IPS-15b (cell line): ENCODE data around the gene TMEM25.
"Not testable (repeated sequence)": the region's sequence is repeated elsewhere in the genome, so short reads cannot be mapped to it uniquely, and the experiment has no call there.

Source experiments
- H3K27me3 ChIP-seq: one replicate; pipeline ENCODE4 v1.6.1; 2013; ENCODE audit warnings: low read length; ENCODE audit not compliant: control insufficient read depth, insufficient read depth
- H3K36me3 ChIP-seq: one replicate; pipeline ENCODE4 v1.6.1; 2013; ENCODE audit warnings: low read length; ENCODE audit not compliant: control insufficient read depth, insufficient read depth
- H3K4me1 ChIP-seq: one replicate; pipeline ENCODE4 v1.6.1; 2013; ENCODE audit warnings: mild to moderate bottlenecking, low read length; ENCODE audit not compliant: control insufficient read depth, insufficient read depth
- H3K4me3 ChIP-seq: one replicate; pipeline ENCODE4 v1.5.1; 2013; ENCODE audit warnings: low read depth, low read length
- H3K9ac ChIP-seq: one replicate; pipeline ENCODE4 v1.6.1; 2013; ENCODE audit warnings: low read depth, mild to moderate bottlenecking, low read length
- H3K9me3 ChIP-seq: one replicate; pipeline ENCODE4 v1.6.1; 2013; ENCODE audit warnings: mild to moderate bottlenecking, low read length; ENCODE audit not compliant: control insufficient read depth, insufficient read depth

The TMEM25 gene

DNA sequence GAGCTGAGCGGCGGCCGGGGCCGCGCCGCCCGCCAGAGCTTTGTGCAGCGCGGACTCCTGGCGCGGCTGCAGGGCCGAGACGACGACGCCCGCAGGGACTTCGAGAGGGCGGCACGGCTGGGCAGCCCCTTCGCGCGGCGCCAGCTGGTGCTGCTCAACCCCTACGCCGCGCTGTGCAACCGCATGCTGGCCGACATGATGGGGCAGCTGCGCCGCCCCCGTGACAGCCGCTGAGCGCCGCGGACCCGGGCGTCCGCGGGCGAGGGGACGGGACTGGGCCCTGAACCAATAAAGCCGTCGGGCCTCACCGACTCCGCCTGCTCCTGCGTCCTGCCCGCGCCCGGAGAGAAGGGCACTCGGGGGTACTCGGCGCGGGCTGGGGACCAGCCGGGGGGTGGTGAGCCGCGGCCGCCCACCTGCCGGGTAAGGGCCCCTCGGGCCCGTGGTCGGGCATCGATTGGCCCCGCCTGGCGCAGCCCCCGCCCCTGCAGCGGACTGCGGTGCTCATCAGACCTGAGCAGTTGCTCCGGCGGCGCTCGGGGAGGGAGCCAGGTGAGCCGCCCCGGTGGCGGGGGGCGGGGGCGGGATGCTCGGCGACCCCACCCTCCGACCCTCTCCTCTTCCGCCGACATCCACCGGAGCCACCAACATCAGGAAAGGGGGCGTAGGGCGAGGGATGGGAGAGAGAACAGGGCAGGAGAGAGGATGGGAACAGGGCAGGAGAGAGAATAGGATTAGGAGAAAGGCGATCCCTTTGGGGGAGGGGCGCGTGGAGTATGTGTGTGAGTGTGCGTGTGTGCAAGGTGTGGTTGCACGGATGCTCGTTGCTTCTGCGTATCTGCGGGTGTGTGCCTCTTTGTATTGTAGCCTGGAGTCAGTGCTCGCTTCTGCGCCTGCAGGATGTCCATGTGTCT lies at the start of gene TMEM25:
Gene TMEM25, plus strand, starts transcription at position 510 of the 914 bp plus-strand sequence. CDS start 610 bp downstream, outside the sequence.
- peak within 1 kb of the TSS; percentile 71 for H3K9ac ChIP-seq

DNA sequence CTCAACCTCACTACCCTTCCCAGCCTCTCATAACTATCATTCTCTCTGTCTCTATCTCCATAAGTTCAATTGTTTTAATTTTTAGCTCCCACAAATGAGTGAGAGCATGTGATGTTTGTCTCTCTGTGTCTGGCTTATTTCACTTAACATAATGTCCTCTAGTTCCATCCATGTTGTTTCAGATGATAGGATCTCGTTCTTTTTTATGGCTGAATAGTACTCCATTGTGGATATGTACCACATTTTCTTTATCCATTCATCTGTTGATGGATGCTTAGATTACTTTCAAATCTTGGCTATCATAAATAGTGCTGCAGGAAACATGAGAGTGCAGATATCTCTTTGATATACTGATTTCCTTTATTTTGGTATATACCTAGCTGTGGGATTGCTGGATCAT lies 49.8 kb upstream of the TMEM25 start:
- not testable (repeated sequence) for H3K27me3 ChIP-seq, H3K9me3 ChIP-seq

More for the DNA sequence above, at the start of gene TMEM25:
- peak within 1 kb of the TSS; percentile 100 for H3K4me3 ChIP-seq
- peaks cover 6% of the 10 kb centered on the region for H3K36me3 ChIP-seq
- H3K4me1 ChIP-seq: peaks cover 13% of the 10 kb centered on the region
- H3K9me3 ChIP-seq: no peaks in the 10 kb centered on the region
- H3K27me3 ChIP-seq: no peaks in the 10 kb centered on the region

DNA sequence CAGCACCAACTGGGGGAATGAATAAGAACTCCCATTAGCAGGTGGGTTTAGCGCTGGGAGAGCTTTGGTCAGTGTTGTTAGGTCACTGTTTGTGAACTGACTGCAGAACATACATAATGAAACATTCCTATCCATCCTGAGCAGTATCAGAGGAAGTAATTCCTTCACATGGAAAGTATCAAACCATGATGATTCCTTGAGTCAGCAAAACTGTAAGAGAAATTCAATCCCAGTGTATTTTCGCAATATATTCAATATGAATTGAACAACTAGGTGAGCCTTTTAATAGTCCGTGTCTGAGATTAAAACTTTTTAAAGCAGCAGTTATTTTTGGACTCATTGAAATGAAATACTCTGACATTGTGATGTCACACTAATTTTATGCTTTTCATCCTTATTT lies 46.6 kb upstream of the TMEM25 start:
- H3K9me3 ChIP-seq: no peaks in the 10 kb centered on the region
- H3K27me3 ChIP-seq: no peaks in the 10 kb centered on the region
- H3K4me3 ChIP-seq: no peak overlapping the region
- peaks cover 37% of the 10 kb centered on the region for H3K36me3 ChIP-seq
- no peak overlapping the region for H3K9ac ChIP-seq
- no peaks in the 10 kb centered on the region for H3K4me1 ChIP-seq

More for the DNA sequence above, 49.8 kb upstream of the TMEM25 start:
- H3K9ac ChIP-seq, H3K4me1 ChIP-seq, H3K4me3 ChIP-seq: not testable (repeated sequence)
- peaks cover 47% of the 10 kb centered on the region for H3K36me3 ChIP-seq

DNA sequence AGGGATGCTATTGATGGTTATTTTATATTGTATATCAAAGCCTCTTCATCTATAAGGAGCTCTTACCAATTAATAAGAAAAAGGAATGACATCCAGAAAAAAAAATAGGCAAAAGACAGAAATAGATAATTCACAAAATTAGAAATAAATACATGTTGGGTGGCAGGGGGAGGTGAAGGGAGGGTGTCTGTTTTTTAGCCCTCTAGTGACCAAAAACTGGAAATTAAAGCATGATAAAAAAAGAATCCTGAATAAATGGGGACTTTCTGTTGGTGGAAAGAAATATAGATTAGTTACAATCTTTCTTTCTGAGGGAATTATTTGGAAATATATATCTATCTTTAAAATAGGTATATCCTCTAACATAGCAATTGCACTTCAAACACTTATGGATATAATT lies 45.7 kb upstream of the TMEM25 start:
- Histone ChIP-seq H3K9ac (no peak overlapping the region), H3K9me3 (no peaks in the 10 kb centered on the region), H3K4me3 (no peak overlapping the region), H3K27me3 (no peaks in the 10 kb centered on the region), H3K4me1 (no peaks in the 10 kb centered on the region), H3K36me3 (peaks cover 41% of the 10 kb centered on the region)

DNA sequence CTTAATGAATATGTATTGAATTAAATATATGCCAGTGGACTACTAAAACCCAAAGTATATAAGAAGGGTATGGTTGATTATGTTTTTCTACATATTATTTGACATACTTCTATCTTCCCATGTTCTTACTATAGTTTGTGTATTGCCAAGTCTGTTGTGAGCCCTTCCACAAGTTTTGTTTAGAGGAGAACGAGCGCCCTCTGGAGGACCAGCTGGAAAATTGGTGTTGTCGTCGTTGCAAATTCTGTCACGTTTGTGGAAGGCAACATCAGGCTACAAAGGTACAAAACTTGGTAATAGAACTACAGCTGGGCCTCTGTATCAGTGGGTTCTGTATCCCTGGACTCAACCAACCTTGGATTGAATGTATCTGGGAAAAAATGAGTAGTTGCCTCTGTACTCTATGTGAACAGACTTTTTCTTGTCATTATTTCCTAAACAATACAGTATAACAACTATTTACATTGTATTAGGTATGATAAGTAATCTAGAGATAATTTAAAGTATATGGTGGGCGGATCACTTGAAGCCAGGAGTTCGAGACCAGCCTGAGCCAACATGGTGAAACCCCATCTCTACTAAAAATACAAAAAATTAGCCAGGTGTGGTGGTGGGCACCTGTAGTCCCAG lies 42.4 kb upstream of the TMEM25 start:
- no peaks in the 10 kb centered on the region for H3K9me3 ChIP-seq
- no peak overlapping the region for H3K9ac ChIP-seq
- no peaks in the 10 kb centered on the region for H3K27me3 ChIP-seq
- H3K36me3 ChIP-seq: peaks cover 27% of the 10 kb centered on the region
- H3K4me1 ChIP-seq: no peaks in the 10 kb centered on the region
- no peak overlapping the region for H3K4me3 ChIP-seq

DNA sequence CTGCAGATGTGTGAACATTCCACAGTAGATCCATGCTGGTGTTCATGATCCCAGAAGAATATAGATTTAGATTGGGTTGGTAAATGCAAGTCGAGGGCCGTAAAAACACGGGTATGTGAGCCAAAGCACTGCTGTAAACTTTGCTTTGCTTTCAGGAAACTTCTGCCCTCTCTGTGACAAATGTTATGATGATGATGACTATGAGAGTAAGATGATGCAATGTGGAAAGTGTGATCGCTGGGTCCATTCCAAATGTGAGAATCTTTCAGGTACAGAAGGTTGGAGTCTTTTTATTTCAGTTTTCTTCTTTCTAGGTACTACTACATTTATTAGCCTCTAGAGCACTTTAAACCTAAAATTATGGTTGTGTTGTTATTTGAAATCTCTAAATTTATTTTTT lies 40.0 kb upstream of the TMEM25 start:
- H3K9me3 ChIP-seq: no peaks in the 10 kb centered on the region
- no peaks in the 10 kb centered on the region for H3K4me1 ChIP-seq
- H3K9ac ChIP-seq: no peak overlapping the region
- no peaks in the 10 kb centered on the region for H3K27me3 ChIP-seq
- H3K36me3 ChIP-seq: peaks cover 43% of the 10 kb centered on the region
- no peak overlapping the region for H3K4me3 ChIP-seq

DNA sequence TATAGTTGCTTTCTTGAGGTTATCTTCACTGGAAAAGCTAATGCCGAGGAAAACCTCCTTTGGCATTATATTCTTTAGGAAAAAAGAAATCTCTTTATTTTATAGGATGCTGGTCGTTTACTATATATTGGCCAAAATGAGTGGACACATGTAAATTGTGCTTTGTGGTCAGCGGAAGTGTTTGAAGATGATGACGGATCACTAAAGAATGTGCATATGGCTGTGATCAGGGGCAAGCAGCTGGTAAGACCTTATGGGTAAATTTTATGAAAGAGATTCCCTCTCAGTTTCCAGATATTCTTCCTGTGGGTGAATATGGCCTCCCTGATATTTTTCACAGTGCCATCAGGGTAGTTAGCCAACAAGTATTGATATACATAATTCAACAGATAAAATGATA lies 33.2 kb upstream of the TMEM25 start:
- Histone ChIP-seq H3K4me1 (no peaks in the 10 kb centered on the region), H3K27me3 (no peaks in the 10 kb centered on the region), H3K9ac (no peak overlapping the region), H3K9me3 (no peaks in the 10 kb centered on the region), H3K4me3 (no peak overlapping the region), H3K36me3 (peaks cover 52% of the 10 kb centered on the region)

DNA sequence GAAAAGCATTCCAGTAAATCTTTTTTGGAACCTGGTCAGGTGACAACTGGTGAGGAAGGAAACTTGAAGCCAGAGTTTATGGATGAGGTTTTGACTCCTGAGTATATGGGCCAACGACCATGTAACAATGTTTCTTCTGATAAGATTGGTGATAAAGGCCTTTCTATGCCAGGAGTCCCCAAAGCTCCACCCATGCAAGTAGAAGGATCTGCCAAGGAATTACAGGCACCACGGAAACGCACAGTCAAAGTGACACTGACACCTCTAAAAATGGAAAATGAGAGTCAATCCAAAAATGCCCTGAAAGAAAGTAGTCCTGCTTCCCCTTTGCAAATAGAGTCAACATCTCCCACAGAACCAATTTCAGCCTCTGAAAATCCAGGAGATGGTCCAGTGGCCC lies 27.8 kb upstream of the TMEM25 start:
- Histone ChIP-seq H3K4me3 (no peak overlapping the region), H3K4me1 (no peaks in the 10 kb centered on the region), H3K27me3 (no peaks in the 10 kb centered on the region), H3K9ac (no peak overlapping the region), H3K36me3 (peaks cover 62% of the 10 kb centered on the region), H3K9me3 (no peaks in the 10 kb centered on the region)

DNA sequence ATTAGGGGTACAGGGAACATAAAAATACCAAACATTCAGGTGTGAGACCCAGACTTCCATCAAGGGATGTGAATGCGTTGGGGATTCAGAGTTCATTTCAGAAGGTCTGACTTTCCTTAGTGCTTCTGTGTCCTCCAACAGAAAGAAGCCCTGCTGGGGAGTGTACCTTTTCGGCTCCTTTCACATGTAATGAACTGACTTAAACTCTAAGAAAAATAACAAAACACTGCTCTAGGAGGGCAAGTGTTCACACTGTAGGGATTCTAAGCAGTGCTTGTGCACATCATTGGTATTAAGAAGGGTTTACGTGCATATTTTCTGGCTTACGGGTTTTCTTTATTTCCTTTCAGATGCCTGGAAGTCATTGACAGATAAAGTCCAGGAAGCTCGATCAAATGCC lies 19.4 kb upstream of the TMEM25 start:
- no peak overlapping the region for H3K4me3 ChIP-seq
- no peaks in the 10 kb centered on the region for H3K27me3 ChIP-seq
- peaks cover 35% of the 10 kb centered on the region for H3K36me3 ChIP-seq
- peaks cover 8% of the 10 kb centered on the region for H3K4me1 ChIP-seq
- no peaks in the 10 kb centered on the region for H3K9me3 ChIP-seq
- no peak overlapping the region for H3K9ac ChIP-seq

DNA sequence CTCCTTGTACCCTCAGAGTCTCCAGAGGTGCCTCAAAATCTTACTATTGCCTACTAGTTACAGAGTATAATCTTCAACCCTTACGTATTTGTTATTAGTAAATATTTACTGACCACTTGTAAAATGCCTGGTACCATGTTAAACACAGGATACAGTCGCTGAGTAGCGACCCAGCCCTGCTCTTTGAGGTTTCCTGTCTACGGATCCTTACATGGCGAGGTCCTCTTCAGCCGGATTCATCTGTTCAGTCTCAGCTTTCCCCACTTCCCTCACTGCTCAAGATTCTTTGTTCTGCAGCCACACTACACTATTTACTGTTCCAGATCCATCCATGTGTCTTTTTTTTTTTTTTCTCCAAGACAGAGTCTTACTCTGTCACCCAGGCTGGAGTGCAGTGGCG lies 16.9 kb upstream of the TMEM25 start:
- peaks cover 8% of the 10 kb centered on the region for H3K4me1 ChIP-seq
- peaks cover 29% of the 10 kb centered on the region for H3K36me3 ChIP-seq
- H3K9ac ChIP-seq: no peak overlapping the region
- H3K9me3 ChIP-seq: no peaks in the 10 kb centered on the region
- H3K27me3 ChIP-seq: no peaks in the 10 kb centered on the region
- H3K4me3 ChIP-seq: no peak overlapping the region

DNA sequence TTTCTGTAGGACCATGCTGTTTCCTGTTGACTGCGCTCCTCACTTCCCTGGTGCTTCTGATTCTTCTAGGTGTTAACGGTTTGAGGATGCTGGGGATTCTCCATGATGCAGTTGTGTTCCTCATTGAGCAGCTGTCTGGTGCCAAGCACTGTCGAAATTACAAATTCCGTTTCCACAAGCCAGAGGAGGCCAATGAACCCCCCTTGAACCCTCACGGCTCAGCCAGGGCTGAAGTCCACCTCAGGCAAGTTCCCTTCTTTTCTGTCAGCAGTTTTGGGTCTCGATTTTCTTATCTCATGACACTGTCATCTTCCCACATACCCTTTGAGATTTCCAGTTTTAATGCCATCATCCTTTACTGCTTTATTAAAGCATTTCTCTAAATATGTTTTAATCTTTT lies 11.4 kb upstream of the TMEM25 start:
- Histone ChIP-seq H3K4me3 (no peak overlapping the region), H3K36me3 (peaks cover 47% of the 10 kb centered on the region), H3K9ac (no peak overlapping the region), H3K9me3 (no peaks in the 10 kb centered on the region), H3K4me1 (no peaks in the 10 kb centered on the region), H3K27me3 (no peaks in the 10 kb centered on the region)

DNA sequence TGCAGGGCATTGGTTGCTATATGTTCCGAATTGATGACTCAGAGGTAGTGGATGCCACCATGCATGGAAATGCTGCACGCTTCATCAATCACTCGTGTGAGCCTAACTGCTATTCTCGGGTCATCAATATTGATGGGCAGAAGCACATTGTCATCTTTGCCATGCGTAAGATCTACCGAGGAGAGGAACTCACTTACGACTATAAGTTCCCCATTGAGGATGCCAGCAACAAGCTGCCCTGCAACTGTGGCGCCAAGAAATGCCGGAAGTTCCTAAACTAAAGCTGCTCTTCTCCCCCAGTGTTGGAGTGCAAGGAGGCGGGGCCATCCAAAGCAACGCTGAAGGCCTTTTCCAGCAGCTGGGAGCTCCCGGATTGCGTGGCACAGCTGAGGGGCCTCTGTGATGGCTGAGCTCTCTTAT lies 9.1 kb upstream of the TMEM25 start:
- Histone ChIP-seq H3K36me3 (peaks cover 37% of the 10 kb centered on the region), H3K9ac (no peak overlapping the region), H3K4me1 (no peaks in the 10 kb centered on the region)

More for the DNA sequence above, 9.1 kb upstream of the TMEM25 start:
- no peak overlapping the region for H3K4me3 ChIP-seq
- H3K27me3 ChIP-seq: no peaks in the 10 kb centered on the region
- H3K9me3 ChIP-seq: no peaks in the 10 kb centered on the region
